Activated B cell treated with CpG ODN at 0.5 μM for 24 hours (primary cell): ENCODE data around the gene DRAXIN. TPM values are rescaled to one million over a fixed set of nuclear protein-coding genes. Genes with fewer than 3 reads are reported as not detected.

Experiments
- ATAC-seq: fragments of 200-7000 bp; cut with Tn5 transposase; one replicate; pipeline ENCODE4 v1.10.0; 2021; ENCODE audit warnings: low read depth, mild to moderate bottlenecking, moderate library complexity
- CTCF ChIA-PET: fragments of 350-600 bp; sonication (Branson Sonifier 250); formaldehyde crosslinking; loops from one replicate; lab custom pipeline; 2021; ENCODE audit warnings: antibody characterized with exemption; lab: Charles Lee
- POLR2A ChIA-PET: fragments of 350-600 bp; sonication (Branson Sonifier 250); formaldehyde crosslinking; loops from one replicate; lab custom pipeline; 2021; ENCODE audit warnings: antibody characterized with exemption; lab: Charles Lee
- DNase-seq: peaks from one replicate; pipeline ENCODE4 v3.0.0; 2022
- H3K27ac Mint-ChIP-seq: one replicate; pipeline ENCODE4 v1.8.0; 2020; ENCODE audit warnings: mixed read lengths
- H3K27me3 Mint-ChIP-seq: one replicate; pipeline ENCODE4 v1.8.0; 2021; ENCODE audit warnings: mixed read lengths
- H3K36me3 Mint-ChIP-seq: one replicate; pipeline ENCODE4 v1.8.0; 2021; ENCODE audit warnings: low read depth, mixed read lengths
- H3K4me1 Mint-ChIP-seq: one replicate; pipeline ENCODE4 v1.8.0; 2021; ENCODE audit warnings: mixed read lengths
- H3K4me3 Mint-ChIP-seq: one replicate; pipeline ENCODE4 v1.8.0; 2020; ENCODE audit warnings: mild to moderate bottlenecking, mixed read lengths
- H3K9me3 Mint-ChIP-seq: one replicate; pipeline ENCODE4 v1.8.0; 2020; ENCODE audit warnings: mixed read lengths
- CTCF ChIP-seq: fragments of 200-600 bp; IDR thresholded peaks from one replicate; pipeline ENCODE4 v1.8.0; 2022; ENCODE audit warnings: antibody characterized with exemption, mild to moderate bottlenecking
- intact Hi-C: fragments of 100-400 bp; cut with micrococcal nuclease; formaldehyde crosslinking; loops from one replicate; pipeline ENCODE4 v1.15.1; 2024
- total RNA-seq: library from RNA; stranded (reverse); gene quantifications from 2 replicates; pipeline ENCODE4 v1.2.3, GENCODE V29; 2022

Gene DRAXIN
- total RNA-seq, 1 donor from 2014 or later, result 0.18 TPM

GRCh38 chr1:11684070-11684469 lies 7.4 kb upstream of the DRAXIN start:
- TF ChIP-seq CTCF, result no peak
- intact Hi-C loops, result no loop called here
- CTCF ChIA-PET, result interaction anchor here (1.3 to 1.8 kb wide), 2 partner anchors 20 to 646 kb away, joined by 3 to 6 read pairs; partner anchors contain the start of gene FBXO6
- H3K36me3 Mint-ChIP-seq, result no peaks in the 10 kb centered on the region
- DNase-seq (no peak), ATAC-seq (no peak)
- POLR2A ChIA-PET, result interaction anchor here (3.9 kb wide), 1 partner anchor 20 kb away, joined by 34 read pairs; the partner anchor contains the start of gene FBXO6
- no peaks in the 10 kb centered on the region for H3K9me3 Mint-ChIP-seq
- H3K4me3 Mint-ChIP-seq, result no peak overlapping the region
- peaks cover 7% of the 10 kb centered on the region for H3K27me3 Mint-ChIP-seq
- H3K27ac Mint-ChIP-seq, result no peak overlapping the region
- peaks cover 21% of the 10 kb centered on the region for H3K4me1 Mint-ChIP-seq

GRCh38 chr1:11685210-11685752 lies 6.2 kb upstream of the DRAXIN start:
- no peaks in the 10 kb centered on the region for H3K36me3 Mint-ChIP-seq
- CTCF ChIA-PET, result interaction anchor here (1.8 kb wide), 1 partner anchor 21 kb away, joined by 6 read pairs; the partner anchor contains the start of gene FBXO6
- intact Hi-C loops, result no loop called here
- no peak overlapping the region for H3K27ac Mint-ChIP-seq
- H3K27me3 Mint-ChIP-seq, result peaks cover 17% of the 10 kb centered on the region
- H3K4me1 Mint-ChIP-seq, result peaks cover 13% of the 10 kb centered on the region
- H3K9me3 Mint-ChIP-seq, result no peaks in the 10 kb centered on the region
- POLR2A ChIA-PET, result interaction anchor here (0.7 kb wide), 1 partner anchor 17 kb away, joined by 5 read pairs; no protein-coding TSS in a partner anchor
- no peak for TF ChIP-seq CTCF
- ATAC-seq (no peak), DNase-seq (no peak)
- H3K4me3 Mint-ChIP-seq, result no peak overlapping the region

DNA sequence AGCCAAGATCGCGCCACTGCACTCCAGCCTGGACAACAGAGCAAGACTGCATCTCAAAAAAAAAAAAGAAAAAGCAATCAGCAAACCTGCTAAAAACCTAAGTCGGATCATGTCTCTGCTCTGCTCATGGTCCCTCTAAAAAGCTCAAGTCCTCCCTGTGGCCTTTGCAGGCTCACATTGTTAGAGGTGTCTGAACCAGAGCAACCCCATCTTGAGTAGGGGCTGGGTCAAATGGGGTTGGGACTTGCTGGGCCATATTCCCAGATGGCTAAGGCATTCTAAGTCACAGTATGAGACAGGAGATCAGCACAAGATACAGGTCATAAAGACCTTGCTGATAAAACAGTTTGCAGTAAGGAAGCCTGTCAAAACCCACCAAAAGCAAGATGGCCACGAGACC lies 3.0 kb upstream of the DRAXIN start:
- no peak overlapping the region for H3K27ac Mint-ChIP-seq
- peaks cover 35% of the 10 kb centered on the region for H3K27me3 Mint-ChIP-seq
- H3K4me1 Mint-ChIP-seq, result peaks cover 19% of the 10 kb centered on the region
- no peak for DNase-seq
- CTCF ChIA-PET, result no interaction called here
- H3K4me3 Mint-ChIP-seq, result no peak overlapping the region
- intact Hi-C loops, result no loop called here
- H3K9me3 Mint-ChIP-seq, result no peaks in the 10 kb centered on the region
- TF ChIP-seq CTCF, result no peak
- no peak for ATAC-seq
- POLR2A ChIA-PET, result interaction anchor here (0.7 kb wide), 1 partner anchor 10 kb away, joined by 3 read pairs; no protein-coding TSS in a partner anchor
- H3K36me3 Mint-ChIP-seq, result no peaks in the 10 kb centered on the region

- Mint-ChIP-seq H3K4me1 (peaks cover 16% of the 10 kb centered on the region), H3K36me3 (no peaks in the 10 kb centered on the region), H3K27me3 (peaks cover 45% of the 10 kb centered on the region), H3K27ac (no peak overlapping the region), H3K4me3 (peak overlapping the region; percentile 71), H3K9me3 (no peaks in the 10 kb centered on the region)
- ChIA-PET CTCF (interaction anchor here (1.2 to 1.4 kb wide), 2 partner anchors 17 to 26 kb away, joined by 3 to 6 read pairs; partner anchors contain the start of gene FBXO6), POLR2A (interaction anchor here (0.6 to 1.5 kb wide), 3 partner anchors 26 to 181 kb away, joined by 3 to 6 read pairs (median 6); partner anchors contain the start of gene AGTRAP)
- ATAC-seq (peak; percentile 21), DNase-seq (no peak)
- intact Hi-C loops, result loop anchor here (2.0 kb wide), 1 partner anchor 28 kb away; no protein-coding TSS in a partner anchor
- no peak for TF ChIP-seq CTCF
Measured at GRCh38 chr1:11690397-11691301, 861 bp upstream of the DRAXIN start.
